H1 (cell line): Measurements from ENCODE around the gene C1orf21. TPM values are rescaled to one million over a fixed set of nuclear protein-coding genes. Genes with fewer than 3 reads are reported as not detected.

ENCODE experiments used
- CTCF ChIA-PET: fragments of 300-600 bp; sonication (Branson Sonifier 250); formaldehyde crosslinking; loops from one replicate; lab custom pipeline; 2021; ENCODE audit not compliant: partially characterized antibody; lab: Charles Lee
- POLR2A ChIA-PET: fragments of 300-600 bp; sonication (Branson Sonifier 250); formaldehyde crosslinking; loops from one replicate; lab custom pipeline; 2021; ENCODE audit warnings: inconsistent platforms; ENCODE audit not compliant: partially characterized antibody; lab: Charles Lee
- DNase-seq, 2 experiments: peaks; one replicate each; pipeline versions ENCODE4 v3.0.0 to v3.0.0-alpha.2; 2010 to 2022; ENCODE audit warnings: low spot score in 2 of 2, low read depth in 1 of 2, mixed read lengths in 1 of 2
- FAIRE-seq: peaks from 2 replicates; lab custom pipeline; 2011; peaks lifted over from hg19 to GRCh38; lab: Jason Lieb, UNC
- H2AFZ ChIP-seq: 2 replicates; pipeline ENCODE4 v1.8.1; 2012; ENCODE audit warnings: low read length, inconsistent platforms
- H2AK5ac ChIP-seq: 2 replicates; pipeline ENCODE4 v1.6.1; 2013; ENCODE audit warnings: low read depth, low read length
- H2BK120ac ChIP-seq: replicated peaks from 2 replicates; pipeline ENCODE3; 2013; ENCODE audit warnings: low read depth, low read length, inconsistent platforms
- H2BK12ac ChIP-seq: 2 replicates; pipeline ENCODE4 v1.6.1; 2013; ENCODE audit warnings: low read depth, low read length
- H2BK15ac ChIP-seq: 2 replicates; pipeline ENCODE4 v1.6.1; 2013; ENCODE audit warnings: low read length
- H2BK20ac ChIP-seq: 2 replicates; pipeline ENCODE4 v1.6.1; 2013; ENCODE audit warnings: low read length
- H2BK5ac ChIP-seq: 2 replicates; pipeline ENCODE4 v1.6.1; 2013; ENCODE audit warnings: low read depth, low read length
- H3K14ac ChIP-seq: 2 replicates; pipeline ENCODE4 v1.6.1; 2013; ENCODE audit warnings: inconsistent platforms; ENCODE audit not compliant: insufficient read length
- H3K18ac ChIP-seq: 2 replicates; pipeline ENCODE4 v1.6.1; 2013; ENCODE audit warnings: low read length; ENCODE audit errors: extremely low read depth
- H3K23ac ChIP-seq: 2 replicates; pipeline ENCODE4 v1.6.1; 2013; ENCODE audit warnings: inconsistent platforms; ENCODE audit not compliant: insufficient read length
- H3K23me2 ChIP-seq: 2 replicates; pipeline ENCODE4 v1.6.1; 2013; ENCODE audit warnings: low read depth, low read length
- H3K27ac ChIP-seq: 2 replicates; pipeline ENCODE4 v1.6.1; 2011; ENCODE audit warnings: low read depth, low read length, inconsistent platforms
- H3K27me3 ChIP-seq, 4 experiments: replicated peaks in 1 of 4; 1 replicate in 1 of 4; 2 replicates in 3 of 4; pipeline versions ENCODE4 v1.6.1 to v1.8.1; 2011 to 2013; ENCODE audit warnings: low read length in 3 of 4, mild to moderate bottlenecking in 3 of 4, inconsistent platforms in 2 of 4, mixed read lengths in 2 of 4, moderate library complexity in 1 of 4; ENCODE audit not compliant: control insufficient read depth in 3 of 4, insufficient read depth in 3 of 4; ENCODE audit errors: extremely low read depth in 1 of 4
- H3K36me3 ChIP-seq, 4 experiments: 2 replicates each; pipeline versions ENCODE4 v1.6.1 to v1.8.1; 2011 to 2013; ENCODE audit warnings: mild to moderate bottlenecking in 4 of 4, low read length in 3 of 4, moderate library complexity in 2 of 4, control low read depth in 1 of 4, inconsistent platforms in 1 of 4; ENCODE audit not compliant: insufficient read depth in 4 of 4, control insufficient read depth in 2 of 4
- H3K4ac ChIP-seq: replicated peaks from 2 replicates; pipeline ENCODE3; 2013; ENCODE audit warnings: low read length, low read depth, mixed read lengths, inconsistent platforms; ENCODE audit not compliant: insufficient read length
- H3K4me1 ChIP-seq, 4 experiments: replicated peaks in 1 of 4; 1 replicate in 1 of 4; 2 replicates in 3 of 4; pipeline versions ENCODE4 v1.6.1 to v1.8.1; 2011 to 2013; ENCODE audit warnings: low read length in 3 of 4, inconsistent platforms in 2 of 4, mixed read lengths in 1 of 4; ENCODE audit not compliant: insufficient read depth in 4 of 4, control insufficient read depth in 3 of 4
- H3K4me2 ChIP-seq, 2 experiments: 2 replicates each; pipeline versions ENCODE4 v1.6.1 to v1.8.1; 2011 to 2013; ENCODE audit warnings: low read depth in 2 of 2, low read length in 2 of 2, control low read depth in 1 of 2, inconsistent platforms in 1 of 2, mild to moderate bottlenecking in 1 of 2; ENCODE audit not compliant: insufficient read depth in 1 of 2
- H3K4me3 ChIP-seq, 4 experiments: fragments of 200-600, 300-600 bp in 1 of 4; sonication (generic), shearing (Covaris generic), sonication (Bioruptor Twin) in 1 of 4; 2 replicates each; pipeline versions ENCODE4 v1.5.1 to v1.8.1; 2011 to 2016; ENCODE audit warnings: low read length in 4 of 4, low read depth in 3 of 4, control low read depth in 2 of 4, inconsistent platforms in 2 of 4, mild to moderate bottlenecking in 2 of 4, mixed read lengths in 1 of 4, moderate library complexity in 1 of 4; ENCODE audit not compliant: insufficient read depth in 2 of 4; ENCODE audit errors: extremely low read depth in 1 of 4
- H3K56ac ChIP-seq: replicated peaks from 2 replicates; pipeline ENCODE3; 2013; ENCODE audit warnings: low read depth, mild to moderate bottlenecking, mixed read lengths, low read length, inconsistent platforms; ENCODE audit not compliant: insufficient read length
- H3K79me1 ChIP-seq: 2 replicates; pipeline ENCODE4 v1.6.1; 2013; ENCODE audit warnings: low read depth, low read length, control low read depth
- H3K79me2 ChIP-seq, 2 experiments: 2 replicates each; pipeline versions ENCODE4 v1.6.1 to v1.8.1; 2012 to 2013; ENCODE audit warnings: low read length in 2 of 2, mild to moderate bottlenecking in 2 of 2, inconsistent platforms in 1 of 2; ENCODE audit not compliant: insufficient read depth in 2 of 2, control insufficient read depth in 1 of 2
- H3K9ac ChIP-seq, 4 experiments: replicated peaks in 1 of 4; 1 replicate in 1 of 4; 2 replicates in 3 of 4; pipeline versions ENCODE4 v1.6.1 to v1.8.1; 2011 to 2013; ENCODE audit warnings: low read depth in 3 of 4, low read length in 3 of 4, control low read depth in 2 of 4, mild to moderate bottlenecking in 2 of 4, moderate library complexity in 2 of 4, inconsistent platforms in 1 of 4; ENCODE audit errors: extremely low read depth in 1 of 4
- H3K9me3 ChIP-seq, 2 experiments: 2 replicates each; pipeline versions ENCODE4 v1.6.1 to v1.8.1; 2012 to 2013; ENCODE audit warnings: mild to moderate bottlenecking in 2 of 2, moderate library complexity in 2 of 2, control low read depth in 1 of 2, inconsistent platforms in 1 of 2, low read depth in 1 of 2, low read length in 1 of 2, mixed read lengths in 1 of 2; ENCODE audit not compliant: insufficient read depth in 2 of 2
- H4K20me1 ChIP-seq, 2 experiments: replicated peaks in 1 of 2; 2 replicates each; pipeline versions ENCODE3 to v1.8.1; 2011 to 2013; ENCODE audit warnings: inconsistent platforms in 2 of 2, low read length in 2 of 2, mild to moderate bottlenecking in 1 of 2; ENCODE audit not compliant: insufficient read depth in 2 of 2, control insufficient read depth in 1 of 2
- H4K5ac ChIP-seq: 2 replicates; pipeline ENCODE4 v1.6.1; 2013; ENCODE audit warnings: low read length, low read depth, mixed read lengths, inconsistent platforms; ENCODE audit not compliant: insufficient read length
- H4K8ac ChIP-seq: 2 replicates; pipeline ENCODE4 v1.8.0; 2013; ENCODE audit warnings: mild to moderate bottlenecking, moderate library complexity, low read length, inconsistent platforms; ENCODE audit not compliant: insufficient read depth; ENCODE audit errors: extremely low read depth
- H4K91ac ChIP-seq: replicated peaks from 2 replicates; pipeline ENCODE3; 2013; ENCODE audit warnings: low read length, mixed read lengths, inconsistent platforms; ENCODE audit not compliant: insufficient read length
- BCL11A ChIP-seq, 2 experiments: IDR thresholded peaks; one replicate each; pipeline ENCODE4 v1.6.1; 2011; ENCODE audit warnings: low read depth in 2 of 2, low read length in 2 of 2, mild to moderate bottlenecking in 2 of 2
- CEBPB ChIP-seq: IDR thresholded peaks from 2 replicates; pipeline ENCODE4 v1.6.1; 2012; ENCODE audit warnings: low read depth, low read length
- CHD2 ChIP-seq: IDR thresholded peaks from 2 replicates; pipeline ENCODE4 v1.6.1; 2012; ENCODE audit warnings: low read length, improper control_type of control experiment
- EGR1 ChIP-seq: IDR thresholded peaks from 2 replicates; pipeline ENCODE4 v1.6.1; 2011; ENCODE audit warnings: low read depth, low read length, borderline replicate concordance
- FOSL1 ChIP-seq: IDR thresholded peaks from 2 replicates; pipeline ENCODE4 v1.6.1; 2011; ENCODE audit warnings: mild to moderate bottlenecking, low read depth, low read length, moderate library complexity; ENCODE audit not compliant: insufficient read depth
- HDAC2 ChIP-seq, 2 experiments: fragments of 300-600 bp in 1 of 2; sonication (generic) in 1 of 2; IDR thresholded peaks; 2 replicates each; pipeline ENCODE4 v1.6.1; 2011 to 2012; ENCODE audit warnings: low read depth in 2 of 2, low read length in 2 of 2, mild to moderate bottlenecking in 2 of 2, moderate library complexity in 2 of 2, borderline replicate concordance in 1 of 2, inconsistent platforms in 1 of 2
- JUN ChIP-seq: IDR thresholded peaks from 2 replicates; pipeline ENCODE4 v1.6.1; 2011; ENCODE audit warnings: low read depth, mild to moderate bottlenecking, improper control_type of control experiment, low read length
- KDM1A ChIP-seq: fragments of 200-600, 300-600 bp; sonication (generic); IDR thresholded peaks from 2 replicates; pipeline ENCODE4 v1.7.1; 2016; ENCODE audit warnings: mild to moderate bottlenecking, low read length, borderline replicate concordance
- RFX5 ChIP-seq: IDR thresholded peaks from 2 replicates; pipeline ENCODE4 v1.6.1; 2011; ENCODE audit warnings: low read depth, low read length, improper control_type of control experiment, borderline replicate concordance
- SIX5 ChIP-seq: IDR thresholded peaks from 2 replicates; pipeline ENCODE4 v1.6.1; 2011; ENCODE audit warnings: mild to moderate bottlenecking, low read depth, low read length
- TAF7 ChIP-seq: optimal IDR thresholded peaks from 2 replicates; pipeline ENCODE3; 2011; ENCODE audit warnings: low read depth, mild to moderate bottlenecking, inconsistent platforms, low read length, moderate library complexity, borderline replicate concordance
- TEAD4 ChIP-seq: IDR thresholded peaks from 2 replicates; pipeline ENCODE4 v1.6.1; 2012; ENCODE audit warnings: low read depth, low read length, inconsistent platforms, mixed read lengths
- WGBS, 2 experiments: shearing (Covaris generic) in 1 of 2; methylation state at CpG; one replicate each; pipeline versions ENCODE4 v1.1.6 to v1.1.7; 2013 to 2015; ENCODE audit warnings: low lambda C conversion rate in 2 of 2, mixed read lengths in 2 of 2, inconsistent platforms in 1 of 2, low coverage in 1 of 2, missing lambda C conversion rate in 1 of 2; ENCODE audit not compliant: insufficient replicate concordance in 2 of 2, insufficient coverage in 1 of 2, insufficient read length in 1 of 2; ENCODE audit errors: extremely low coverage in 1 of 2, missing lambda C conversion rate in 1 of 2; 5-methylcytosine and 5-hydroxymethylcytosine counted together
- polyA plus RNA-seq, 7 experiments: library from polyadenylated mRNA; depleted of rRNA in 3 of 7; stranded (reverse) in 5 of 7; unstranded in 2 of 7; fragments of >200 nt in 5 of 7; fragments of 200-250 nt in 2 of 7; gene quantifications; 1 replicate in 5 of 7; 2 replicates in 1 of 7; 4 replicates in 1 of 7; pipeline versions ENCODE4 v1.2.1 to v1.2.3, GENCODE V29; 2011 to 2013; ENCODE audit warnings: missing spikeins in 2 of 7, mixed read lengths in 2 of 7
- total RNA-seq: library from RNA; stranded (reverse); fragmentation: NEBNext Ultra II Directional; extraction: Animal tissue kit (Norgen Biotek cat#: 25700); gene quantifications from 2 replicates; pipeline ENCODE4 v1.2.1, GENCODE V29; 2021
- TF ChIP-seq, protein P1 (sequence below): IDR thresholded peaks from 2 replicates; pipeline ENCODE4 v1.6.1; 2011; ENCODE audit warnings: low read length, improper control_type of control experiment

C1orf21 gene
- total and polyA plus RNA-seq, 2 of the 8 experiments (the other 6 are each of a cell fraction or from before 2014, with no cell fraction given) = 16.6 to 51.0 TPM

- H2BK15ac ChIP-seq = no peak overlapping the region
- no peak overlapping the region for H4K91ac ChIP-seq
- no peaks in the 10 kb centered on the region for H3K23me2 ChIP-seq
- no peak overlapping the region for H3K9ac ChIP-seq
- peaks cover 0 to 12% (median 2%) of the 10 kb centered on the region in 4 experiments; a peak in 3 of 8 replicates for H3K36me3 ChIP-seq
- no peak overlapping the region for H2BK20ac ChIP-seq
- no peak overlapping the region for H2BK5ac ChIP-seq
- POLR2A ChIA-PET = no interaction called here
- DNase-seq = no peak
- no peak overlapping the region for H3K27ac ChIP-seq
- no peak for FAIRE-seq
- no peaks in the 10 kb centered on the region for H3K9me3 ChIP-seq
- H3K23ac ChIP-seq = no peak overlapping the region
- no peak overlapping the region for H2BK12ac ChIP-seq
- H3K18ac ChIP-seq = no peak overlapping the region
- H3K79me1 ChIP-seq = no peaks in the 10 kb centered on the region
- H3K4ac ChIP-seq = no peak overlapping the region
- H3K4me3 ChIP-seq = no peak overlapping the region
- H3K4me2 ChIP-seq = no peak overlapping the region
- no peak overlapping the region for H2AK5ac ChIP-seq
- no peaks in the 10 kb centered on the region for H4K20me1 ChIP-seq
- WGBS, 2 experiments = 88% methylated on average over 4 of the region's 4 CpGs; no CpG with 5 or more reads in 1 of the 2 experiments
- H3K56ac ChIP-seq = no peak overlapping the region
- H3K14ac ChIP-seq = no peak overlapping the region
- H3K79me2 ChIP-seq = no peaks in the 10 kb centered on the region
- H2AFZ ChIP-seq = no peak overlapping the region
- no peak overlapping the region for H4K5ac ChIP-seq
- peaks cover 0 to 6% (median 0%) of the 10 kb centered on the region in 4 experiments; a peak in 2 of 7 replicates for H3K4me1 ChIP-seq
- CTCF ChIA-PET = no interaction called here
- no peak overlapping the region for H2BK120ac ChIP-seq
- no peak for TF ChIP-seq TAF7
- TF ChIP-seq SIX5 = no peak
- TF ChIP-seq CEBPB = no peak
- TF ChIP-seq FOSL1 = no peak
- TF ChIP-seq, protein P1, sequence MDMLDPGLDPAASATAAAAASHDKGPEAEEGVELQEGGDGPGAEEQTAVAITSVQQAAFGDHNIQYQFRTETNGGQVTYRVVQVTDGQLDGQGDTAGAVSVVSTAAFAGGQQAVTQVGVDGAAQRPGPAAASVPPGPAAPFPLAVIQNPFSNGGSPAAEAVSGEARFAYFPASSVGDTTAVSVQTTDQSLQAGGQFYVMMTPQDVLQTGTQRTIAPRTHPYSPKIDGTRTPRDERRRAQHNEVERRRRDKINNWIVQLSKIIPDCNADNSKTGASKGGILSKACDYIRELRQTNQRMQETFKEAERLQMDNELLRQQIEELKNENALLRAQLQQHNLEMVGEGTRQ = no peak
- no peak for TF ChIP-seq CHD2
- no peak for TF ChIP-seq BCL11A (IDR thresholded peaks at IDR 0.05; ENCODE audit: low read depth in 2 of 2, low read length in 2 of 2)
- TF ChIP-seq RFX5 = no peak
- no peak for TF ChIP-seq JUN
- TF ChIP-seq EGR1 = no peak
- TF ChIP-seq HDAC2 (IDR thresholded peaks at IDR 0.05; ENCODE audit: borderline replicate concordance in 1 of 2, low read depth in 2 of 2, low read length in 2 of 2) = no peak
- no peak for TF ChIP-seq KDM1A
- no peak for TF ChIP-seq TEAD4
- no peak overlapping the region for H4K8ac ChIP-seq
- no peaks in the 10 kb centered on the region for H3K27me3 ChIP-seq
These were observed 236.6 kb downstream of the C1orf21 start for GRCh38 chr1:184623404-184623803.
